NB4 (cell line): Measurements from ENCODE around the gene RBM19.

Experiments
- CTCF ChIP-seq: IDR thresholded peaks from one replicate; pipeline ENCODE4 v1.5.1; 2012; ENCODE audit warnings: low read depth, low read length
- MAX ChIP-seq: IDR thresholded peaks from 2 replicates; pipeline ENCODE4 v1.6.1; 2011; ENCODE audit warnings: low read depth, low read length
- POLR2A ChIP-seq: IDR thresholded peaks from 2 replicates; pipeline ENCODE4 v1.6.1; 2011; ENCODE audit warnings: mild to moderate bottlenecking; ENCODE audit not compliant: insufficient read length; ENCODE audit errors: extremely low read depth

DNA sequence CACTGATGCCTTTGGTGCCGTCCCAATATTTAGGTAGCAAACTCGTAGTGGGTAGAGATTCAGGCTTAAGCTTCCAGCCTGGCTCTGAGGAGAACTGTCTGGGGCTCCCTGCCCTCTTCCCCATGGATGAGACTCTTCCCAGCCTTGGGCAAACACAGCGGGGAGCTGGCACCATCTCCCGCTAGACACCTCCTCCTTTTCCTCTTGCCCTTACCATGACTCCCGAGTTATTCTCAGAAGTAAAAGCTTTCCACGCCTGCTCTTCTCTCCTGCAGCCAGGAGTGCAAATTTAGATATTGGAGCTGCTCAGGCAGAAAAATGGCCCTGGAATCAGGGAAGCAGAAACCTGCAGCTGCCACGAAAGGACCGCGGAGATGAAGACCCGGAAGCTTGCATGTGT, 45.6 kb upstream of the RBM19 start:
- no peak for TF ChIP-seq CTCF
- no peak for TF ChIP-seq MAX
- no peak for TF ChIP-seq POLR2A
